ENCODE data around the gene FZD2.

FZD2 gene

DNA sequence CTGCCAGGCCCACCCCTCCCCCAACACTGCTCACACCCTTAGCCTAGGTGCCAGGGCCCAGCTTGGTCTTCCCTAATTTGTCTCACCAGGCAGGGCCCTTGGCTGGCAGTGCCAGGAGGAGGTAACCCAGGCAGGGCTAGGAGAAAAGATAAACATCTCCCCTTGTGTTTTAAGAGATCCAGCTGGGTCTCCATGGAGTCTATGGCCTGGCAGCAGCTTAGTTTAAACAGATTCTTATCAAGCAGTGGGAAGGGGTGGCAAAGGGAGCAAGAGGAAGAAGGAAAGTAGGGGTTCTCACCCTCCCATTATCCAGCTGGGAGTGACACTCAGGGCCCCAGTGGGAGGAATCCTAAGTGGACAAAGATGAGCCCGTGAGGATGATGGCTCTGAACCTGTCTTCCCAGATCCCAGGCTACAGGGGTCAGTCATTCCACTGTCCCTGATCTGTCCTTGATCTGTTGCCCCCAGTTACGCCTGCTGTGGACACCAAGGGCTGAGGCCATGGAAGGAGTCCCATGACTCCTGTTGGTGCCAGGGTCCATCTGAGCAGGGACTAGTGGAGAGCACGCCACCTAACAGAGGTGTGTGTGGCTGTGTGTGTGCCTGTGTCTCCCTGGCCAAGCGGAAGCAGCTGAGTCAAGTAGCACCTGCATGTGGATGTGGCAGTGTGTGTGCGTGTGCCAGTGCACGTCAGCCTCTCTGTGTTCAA lies 51.6 kb downstream of the FZD2 start:
- no peak for DNase-seq (ENCODE audit: low read depth)
- TF ChIP-seq, protein P1, sequence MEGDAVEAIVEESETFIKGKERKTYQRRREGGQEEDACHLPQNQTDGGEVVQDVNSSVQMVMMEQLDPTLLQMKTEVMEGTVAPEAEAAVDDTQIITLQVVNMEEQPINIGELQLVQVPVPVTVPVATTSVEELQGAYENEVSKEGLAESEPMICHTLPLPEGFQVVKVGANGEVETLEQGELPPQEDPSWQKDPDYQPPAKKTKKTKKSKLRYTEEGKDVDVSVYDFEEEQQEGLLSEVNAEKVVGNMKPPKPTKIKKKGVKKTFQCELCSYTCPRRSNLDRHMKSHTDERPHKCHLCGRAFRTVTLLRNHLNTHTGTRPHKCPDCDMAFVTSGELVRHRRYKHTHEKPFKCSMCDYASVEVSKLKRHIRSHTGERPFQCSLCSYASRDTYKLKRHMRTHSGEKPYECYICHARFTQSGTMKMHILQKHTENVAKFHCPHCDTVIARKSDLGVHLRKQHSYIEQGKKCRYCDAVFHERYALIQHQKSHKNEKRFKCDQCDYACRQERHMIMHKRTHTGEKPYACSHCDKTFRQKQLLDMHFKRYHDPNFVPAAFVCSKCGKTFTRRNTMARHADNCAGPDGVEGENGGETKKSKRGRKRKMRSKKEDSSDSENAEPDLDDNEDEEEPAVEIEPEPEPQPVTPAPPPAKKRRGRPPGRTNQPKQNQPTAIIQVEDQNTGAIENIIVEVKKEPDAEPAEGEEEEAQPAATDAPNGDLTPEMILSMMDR (IDR thresholded peaks at IDR 0.05; ENCODE audit: low read depth, low read length), result no peak
- TF ChIP-seq MYC (IDR thresholded peaks at IDR 0.05; ENCODE audit: low read depth, low read length), result no peak
- no peak for TF ChIP-seq POLR2A (IDR thresholded peaks at IDR 0.05; ENCODE audit: extremely low read depth, insufficient read length)
- TF ChIP-seq, protein P2, sequence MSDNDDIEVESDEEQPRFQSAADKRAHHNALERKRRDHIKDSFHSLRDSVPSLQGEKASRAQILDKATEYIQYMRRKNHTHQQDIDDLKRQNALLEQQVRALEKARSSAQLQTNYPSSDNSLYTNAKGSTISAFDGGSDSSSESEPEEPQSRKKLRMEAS (IDR thresholded peaks at IDR 0.05; ENCODE audit: low read depth, low read length), result no peak
- no peak overlapping the region for H3K4me3 ChIP-seq (ENCODE audit: low read depth, low read length)

DNA sequence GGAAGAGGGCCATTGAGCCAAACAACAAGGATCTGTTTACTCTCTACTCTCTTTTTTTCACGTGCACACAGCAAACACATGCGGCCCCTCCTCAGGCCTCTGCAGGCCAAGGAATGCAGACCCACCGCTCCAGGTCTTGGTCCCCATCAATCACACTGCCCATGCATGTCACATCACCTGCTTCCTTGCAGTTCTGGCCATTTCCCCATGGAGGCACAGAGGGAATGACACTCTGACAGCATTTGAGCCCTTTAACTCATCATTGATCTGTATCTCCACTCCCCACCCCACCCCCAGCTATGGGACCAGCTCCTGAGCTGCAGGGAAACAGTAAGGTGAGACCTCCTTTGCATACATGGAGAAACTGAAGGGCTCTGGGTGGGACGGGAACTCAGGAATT lies 53.0 kb downstream of the FZD2 start:
- no peak for DNase-seq (ENCODE audit: low read depth)
- no peak overlapping the region for H3K4me3 ChIP-seq (ENCODE audit: low read depth, low read length)
- TF ChIP-seq, protein P1 (IDR thresholded peaks at IDR 0.05; ENCODE audit: low read depth, low read length), result no peak
- no peak for TF ChIP-seq POLR2A (IDR thresholded peaks at IDR 0.05; ENCODE audit: extremely low read depth, insufficient read length)
- TF ChIP-seq, protein P2 (IDR thresholded peaks at IDR 0.05; ENCODE audit: low read depth, low read length), result no peak
